PC-3 (cell line): Measurements from ENCODE around the gene SEC16A.

ENCODE experiments used
- EZH2 ChIP-seq: fragments of 300-600 bp; sonication (generic); IDR thresholded peaks from one replicate; pipeline ENCODE4 v1.6.1; 2017; ENCODE audit warnings: antibody characterized with exemption, mild to moderate bottlenecking, low read length; ENCODE audit not compliant: unreplicated experiment
- EZH2phosphoT487 ChIP-seq: fragments of 300-600 bp; sonication (generic); IDR thresholded peaks from 2 replicates; pipeline ENCODE4 v1.6.1; 2018; ENCODE audit warnings: mild to moderate bottlenecking, antibody characterized with exemption, low read length, borderline replicate concordance
- TF ChIP-seq, protein P1 (sequence below): fragments of 300-600 bp; sonication (generic); conservative IDR thresholded peaks from 2 replicates; pipeline ENCODE4 v1.5.1; 2017; ENCODE audit warnings: antibody characterized with exemption, low read depth, mild to moderate bottlenecking, low read length

GRCh38 chr9:136459425-136459824, 23.4 kb downstream of the SEC16A start:
- TF ChIP-seq, protein P1, sequence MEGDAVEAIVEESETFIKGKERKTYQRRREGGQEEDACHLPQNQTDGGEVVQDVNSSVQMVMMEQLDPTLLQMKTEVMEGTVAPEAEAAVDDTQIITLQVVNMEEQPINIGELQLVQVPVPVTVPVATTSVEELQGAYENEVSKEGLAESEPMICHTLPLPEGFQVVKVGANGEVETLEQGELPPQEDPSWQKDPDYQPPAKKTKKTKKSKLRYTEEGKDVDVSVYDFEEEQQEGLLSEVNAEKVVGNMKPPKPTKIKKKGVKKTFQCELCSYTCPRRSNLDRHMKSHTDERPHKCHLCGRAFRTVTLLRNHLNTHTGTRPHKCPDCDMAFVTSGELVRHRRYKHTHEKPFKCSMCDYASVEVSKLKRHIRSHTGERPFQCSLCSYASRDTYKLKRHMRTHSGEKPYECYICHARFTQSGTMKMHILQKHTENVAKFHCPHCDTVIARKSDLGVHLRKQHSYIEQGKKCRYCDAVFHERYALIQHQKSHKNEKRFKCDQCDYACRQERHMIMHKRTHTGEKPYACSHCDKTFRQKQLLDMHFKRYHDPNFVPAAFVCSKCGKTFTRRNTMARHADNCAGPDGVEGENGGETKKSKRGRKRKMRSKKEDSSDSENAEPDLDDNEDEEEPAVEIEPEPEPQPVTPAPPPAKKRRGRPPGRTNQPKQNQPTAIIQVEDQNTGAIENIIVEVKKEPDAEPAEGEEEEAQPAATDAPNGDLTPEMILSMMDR, result no peak
- TF ChIP-seq EZH2 (no peak), EZH2phosphoT487 (no peak)
